HepG2 (cell line): Measurements from ENCODE around the gene ZBTB46. TPM values are rescaled to one million over a fixed set of nuclear protein-coding genes. Genes with fewer than 3 reads are reported as not detected.

Experiments
- ARID2 ChIP-seq: sonication (generic); formaldehyde crosslinking; IDR thresholded peaks from 2 replicates; pipeline ENCODE4 v1.8.1; 2022; ENCODE audit warnings: mild to moderate bottlenecking, missing genetic modification reagents, borderline replicate concordance
- CTCF ChIP-seq: sonication (generic); formaldehyde crosslinking; IDR thresholded peaks from 2 replicates; pipeline ENCODE4 v1.5.0; 2020; ENCODE audit warnings: mild to moderate bottlenecking, missing genetic modification reagents, moderate library complexity
- GABPB1 ChIP-seq: IDR thresholded peaks from 2 replicates; pipeline ENCODE4 v1.6.1; 2016; ENCODE audit warnings: mild to moderate bottlenecking, missing genetic modification reagents, moderate library complexity, missing compliant biosample characterization
- HDAC2 ChIP-seq: sonication (generic); formaldehyde crosslinking; IDR thresholded peaks from 2 replicates; pipeline ENCODE4 v1.4.0; 2020; ENCODE audit warnings: missing genetic modification reagents
- ISX ChIP-seq: sonication (generic); formaldehyde crosslinking; conservative IDR thresholded peaks from 2 replicates; pipeline ENCODE4 v1.5.0; 2020; ENCODE audit warnings: missing genetic modification reagents
- KDM5B ChIP-seq: sonication (generic); formaldehyde crosslinking; IDR thresholded peaks from 2 replicates; pipeline ENCODE4 v1.4.0; 2020; ENCODE audit warnings: missing genetic modification reagents, mild to moderate bottlenecking, borderline replicate concordance
- KLF13 ChIP-seq: sonication (generic); formaldehyde crosslinking; IDR thresholded peaks from 2 replicates; pipeline ENCODE4 v1.4.0; 2020; ENCODE audit warnings: mild to moderate bottlenecking, missing genetic modification reagents
- MTF2 ChIP-seq: sonication (generic); formaldehyde crosslinking; IDR thresholded peaks from 2 replicates; pipeline ENCODE4 v1.5.0; 2020; ENCODE audit warnings: missing genetic modification reagents, borderline replicate concordance
- NFAT5 ChIP-seq: sonication (generic); formaldehyde crosslinking; IDR thresholded peaks from 2 replicates; pipeline ENCODE4 v1.4.0; 2020; ENCODE audit warnings: missing genetic modification reagents
- RCOR2 ChIP-seq: IDR thresholded peaks from 2 replicates; pipeline ENCODE4 v1.6.1; 2016; ENCODE audit warnings: missing biosample characterization, missing genetic modification reagents
- RXRB ChIP-seq: IDR thresholded peaks from 2 replicates; pipeline ENCODE4 v1.6.1; 2016; ENCODE audit warnings: borderline replicate concordance, missing genetic modification reagents, missing compliant biosample characterization
- ZBTB46 ChIP-seq: sonication (generic); formaldehyde crosslinking; IDR thresholded peaks from 2 replicates; pipeline ENCODE4 v1.4.0; 2020; ENCODE audit warnings: mild to moderate bottlenecking, missing genetic modification reagents, borderline replicate concordance
- ZFP41 ChIP-seq: sonication (generic); formaldehyde crosslinking; IDR thresholded peaks from 2 replicates; pipeline ENCODE4 v1.4.0; 2020; ENCODE audit warnings: mild to moderate bottlenecking, missing genetic modification reagents, borderline replicate concordance
- ZFP82 ChIP-seq: sonication (generic); formaldehyde crosslinking; IDR thresholded peaks from 2 replicates; pipeline ENCODE4 v1.5.1; 2020; ENCODE audit warnings: mild to moderate bottlenecking, missing genetic modification reagents, borderline replicate concordance
- ZMYM3 ChIP-seq: sonication (generic); formaldehyde crosslinking; IDR thresholded peaks from 2 replicates; pipeline ENCODE4 v1.5.1; 2020; ENCODE audit warnings: mild to moderate bottlenecking, missing genetic modification reagents
- ZNF230 ChIP-seq: sonication (generic); formaldehyde crosslinking; IDR thresholded peaks from 2 replicates; pipeline ENCODE4 v1.4.0; 2020; ENCODE audit warnings: mild to moderate bottlenecking, missing genetic modification reagents
- ZNF572 ChIP-seq: sonication (generic); formaldehyde crosslinking; IDR thresholded peaks from 2 replicates; pipeline ENCODE4 v1.5.1; 2020; ENCODE audit warnings: mild to moderate bottlenecking, missing genetic modification reagents
- polyA plus RNA-seq, 8 experiments: library from polyadenylated mRNA; depleted of rRNA in 3 of 8; stranded (reverse) in 7 of 8; unstranded in 1 of 8; fragments of >200 nt; fragmentation: Illumina TruSeq in 4 of 8; extraction: Trizol in 4 of 8; gene quantifications; 2 replicates each; pipeline versions ENCODE4 v1.2.1 to v1.2.3, GENCODE V29; 2011 to 2016; ENCODE audit warnings: low read depth in 4 of 8, missing spikeins in 1 of 8, mixed read lengths in 1 of 8; ENCODE audit not compliant: insufficient read depth in 1 of 8
- total RNA-seq, 5 experiments: library from RNA; depleted of rRNA; stranded (reverse); fragments of >200 nt; fragmentation: Illumina TruSeq; extraction: Trizol; gene quantifications; 2 replicates each; pipeline ENCODE4 v1.2.3, GENCODE V29; 2016; ENCODE audit warnings: low read depth in 1 of 5
- TF ChIP-seq, protein P1 (sequence below): sonication (generic); formaldehyde crosslinking; IDR thresholded peaks from 2 replicates; pipeline ENCODE4 v1.4.0; 2020; ENCODE audit warnings: mild to moderate bottlenecking, missing genetic modification reagents

ZBTB46 gene
- total and polyA plus RNA-seq, 2 of the 13 experiments (the other 11 are each of a cell fraction or from before 2014, with no cell fraction given): 1.6 to 13.5 TPM

- no peak for TF ChIP-seq ZBTB46 (CRISPR knock-in tag)
- TF ChIP-seq ZNF572: no peak
- TF ChIP-seq ISX (CRISPR knock-in tag): no peak
- no peak for TF ChIP-seq RCOR2 (CRISPR knock-in tag)
- 0 out of 2 replicates have a peak, but pooled peaks have one; percentile 11 for TF ChIP-seq HDAC2
- peak; percentile 35 for TF ChIP-seq CTCF
- no peak for TF ChIP-seq ZFP82 (CRISPR knock-in tag)
- TF ChIP-seq RXRB (CRISPR knock-in tag): no peak
- no peak for TF ChIP-seq KLF13
- TF ChIP-seq NFAT5: no peak
- peak; percentile 32; the same call in 1 of the 2 replicates for TF ChIP-seq KDM5B (CRISPR knock-in tag)
- 0 out of 2 replicates have a peak, but pooled peaks have one; percentile 17 for TF ChIP-seq ZFP41 (CRISPR knock-in tag)
- peak; percentile 12; the same call in 1 of the 2 replicates for TF ChIP-seq ARID2 (CRISPR knock-in tag)
- 0 out of 2 replicates have a peak, but pooled peaks have one; percentile 24 for TF ChIP-seq ZNF230 (CRISPR knock-in tag)
- TF ChIP-seq GABPB1 (CRISPR knock-in tag): peak; percentile 60
- TF ChIP-seq, protein P1, sequence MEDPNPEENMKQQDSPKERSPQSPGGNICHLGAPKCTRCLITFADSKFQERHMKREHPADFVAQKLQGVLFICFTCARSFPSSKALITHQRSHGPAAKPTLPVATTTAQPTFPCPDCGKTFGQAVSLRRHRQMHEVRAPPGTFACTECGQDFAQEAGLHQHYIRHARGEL (CRISPR knock-in tag): 0 out of 2 replicates have a peak, but pooled peaks have one; percentile 21
- TF ChIP-seq MTF2 (CRISPR knock-in tag): no peak
- no peak for TF ChIP-seq ZMYM3 (CRISPR knock-in tag)
Observed at GRCh38 chr20:63736893-63737694, 94.0 kb downstream of the ZBTB46 start (continued).
